Esophagus squamous epithelium (tissue), 4 donors: ENCODE data around the gene C1GALT1.

ENCODE experiments used
- CTCF ChIP-seq, 6 experiments: fragments of 450-650 bp in 4 of 6; fragments of 200-600 bp in 2 of 6; sonication (generic) in 2 of 6; IDR thresholded peaks; one replicate each; pipeline ENCODE4 v1.5.1; 2016 to 2019; ENCODE audit warnings: antibody characterized with exemption in 6 of 6, mild to moderate bottlenecking in 4 of 6, moderate library complexity in 4 of 6
- POLR2A ChIP-seq, 4 donors: fragments of 450-650 bp; IDR thresholded peaks; one replicate each; pipeline ENCODE4 v1.6.1; 2017; ENCODE audit warnings: antibody characterized with exemption in 4 of 4, mild to moderate bottlenecking in 4 of 4, moderate library complexity in 3 of 4

- TF ChIP-seq POLR2A (IDR thresholded peaks at IDR 0.05): no peak
- TF ChIP-seq CTCF (IDR thresholded peaks at IDR 0.05): no peak
Measured at GRCh38 chr7:7169296-7169695, 13.0 kb upstream of the C1GALT1 start.
